Neural crest cell (in vitro differentiated cells): Measurements from ENCODE around the gene SIGLEC9. TPM values are rescaled to one million over a fixed set of nuclear protein-coding genes. Genes with fewer than 3 reads are reported as not detected.
"Not testable (repeated sequence)": the region's sequence is repeated elsewhere in the genome, so short reads cannot be mapped to it uniquely, and the experiment has no call there.

Source experiments
- DNase-seq: peaks from one replicate; pipeline ENCODE4 v3.0.0; 2021; ENCODE audit warnings: low read depth, mixed read lengths, low spot score
- H3K27ac Mint-ChIP-seq: one replicate; pipeline ENCODE4 v1.8.0; 2021; ENCODE audit warnings: mild to moderate bottlenecking, mixed read lengths; ENCODE audit not compliant: unreplicated experiment
- H3K27me3 Mint-ChIP-seq: 2 replicates; pipeline ENCODE4 v1.8.0; 2021; ENCODE audit warnings: low read depth, mild to moderate bottlenecking, mixed read lengths
- H3K36me3 Mint-ChIP-seq: 2 replicates; pipeline ENCODE4 v1.8.0; 2021; ENCODE audit warnings: low read depth, mild to moderate bottlenecking, mixed read lengths
- H3K4me1 Mint-ChIP-seq: 2 replicates; pipeline ENCODE4 v1.8.0; 2021; ENCODE audit warnings: mixed read lengths
- H3K4me3 Mint-ChIP-seq: one replicate; pipeline ENCODE4 v1.8.0; 2021; ENCODE audit warnings: mild to moderate bottlenecking, mixed read lengths
- H3K9me3 Mint-ChIP-seq: 2 replicates; pipeline ENCODE4 v1.8.0; 2021; ENCODE audit warnings: mixed read lengths
- total RNA-seq: library from RNA; stranded (reverse); gene quantifications from 2 replicates; pipeline ENCODE4 v1.2.1, GENCODE V29; 2021
- TF ChIP-seq, protein P1 (sequence below): fragments of 200-600 bp; sonication (generic); conservative IDR thresholded peaks from 2 replicates; pipeline ENCODE4 v1.5.0; 2021; ENCODE audit warnings: antibody characterized with exemption, mild to moderate bottlenecking

The SIGLEC9 gene
- total RNA-seq, 1 donor from 2014 or later = not detected

DNA sequence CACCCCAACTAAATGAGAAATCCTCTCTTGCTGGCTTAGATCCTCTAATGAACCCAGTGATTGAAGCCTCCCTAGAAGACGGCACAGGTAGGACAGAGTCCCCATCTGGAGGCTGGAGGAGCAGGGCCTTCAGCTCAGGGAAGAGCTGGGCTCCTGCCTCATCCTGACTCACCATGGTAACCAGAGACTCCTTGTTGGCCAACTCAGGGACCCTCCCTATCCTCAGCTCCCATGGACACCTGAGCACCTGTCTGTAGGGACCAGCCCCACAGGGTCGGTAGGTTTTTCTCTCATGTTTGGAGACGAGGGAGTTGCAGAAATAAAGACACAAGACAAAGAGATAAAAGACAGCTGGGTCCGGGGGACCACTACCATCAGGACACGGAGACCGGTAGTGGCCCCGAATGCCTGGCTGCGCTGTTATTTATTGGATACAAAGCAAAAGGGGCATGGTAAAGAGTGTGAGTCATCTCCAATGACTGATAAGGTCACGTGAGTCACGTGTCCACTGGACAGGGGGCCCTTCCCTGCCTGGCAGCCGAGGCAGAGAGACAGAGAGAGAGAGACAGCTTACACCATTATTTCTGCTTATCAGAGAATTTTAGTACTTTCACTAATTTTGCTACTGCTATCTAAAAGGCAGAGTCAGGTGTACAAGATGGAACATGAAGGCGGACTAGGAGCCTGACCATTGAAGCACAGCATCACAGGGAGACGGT is 44.0 kb downstream of the SIGLEC9 start:
- no peak overlapping the region for H3K27ac Mint-ChIP-seq
- no peaks in the 10 kb centered on the region for H3K36me3 Mint-ChIP-seq
- no peaks in the 10 kb centered on the region for H3K9me3 Mint-ChIP-seq
- H3K27me3 Mint-ChIP-seq = peaks cover 23% of the 10 kb centered on the region
- DNase-seq = no peak
- TF ChIP-seq, protein P1, sequence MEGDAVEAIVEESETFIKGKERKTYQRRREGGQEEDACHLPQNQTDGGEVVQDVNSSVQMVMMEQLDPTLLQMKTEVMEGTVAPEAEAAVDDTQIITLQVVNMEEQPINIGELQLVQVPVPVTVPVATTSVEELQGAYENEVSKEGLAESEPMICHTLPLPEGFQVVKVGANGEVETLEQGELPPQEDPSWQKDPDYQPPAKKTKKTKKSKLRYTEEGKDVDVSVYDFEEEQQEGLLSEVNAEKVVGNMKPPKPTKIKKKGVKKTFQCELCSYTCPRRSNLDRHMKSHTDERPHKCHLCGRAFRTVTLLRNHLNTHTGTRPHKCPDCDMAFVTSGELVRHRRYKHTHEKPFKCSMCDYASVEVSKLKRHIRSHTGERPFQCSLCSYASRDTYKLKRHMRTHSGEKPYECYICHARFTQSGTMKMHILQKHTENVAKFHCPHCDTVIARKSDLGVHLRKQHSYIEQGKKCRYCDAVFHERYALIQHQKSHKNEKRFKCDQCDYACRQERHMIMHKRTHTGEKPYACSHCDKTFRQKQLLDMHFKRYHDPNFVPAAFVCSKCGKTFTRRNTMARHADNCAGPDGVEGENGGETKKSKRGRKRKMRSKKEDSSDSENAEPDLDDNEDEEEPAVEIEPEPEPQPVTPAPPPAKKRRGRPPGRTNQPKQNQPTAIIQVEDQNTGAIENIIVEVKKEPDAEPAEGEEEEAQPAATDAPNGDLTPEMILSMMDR = no peak
- no peaks in the 10 kb centered on the region for H3K4me1 Mint-ChIP-seq
- H3K4me3 Mint-ChIP-seq = no peak overlapping the region

DNA sequence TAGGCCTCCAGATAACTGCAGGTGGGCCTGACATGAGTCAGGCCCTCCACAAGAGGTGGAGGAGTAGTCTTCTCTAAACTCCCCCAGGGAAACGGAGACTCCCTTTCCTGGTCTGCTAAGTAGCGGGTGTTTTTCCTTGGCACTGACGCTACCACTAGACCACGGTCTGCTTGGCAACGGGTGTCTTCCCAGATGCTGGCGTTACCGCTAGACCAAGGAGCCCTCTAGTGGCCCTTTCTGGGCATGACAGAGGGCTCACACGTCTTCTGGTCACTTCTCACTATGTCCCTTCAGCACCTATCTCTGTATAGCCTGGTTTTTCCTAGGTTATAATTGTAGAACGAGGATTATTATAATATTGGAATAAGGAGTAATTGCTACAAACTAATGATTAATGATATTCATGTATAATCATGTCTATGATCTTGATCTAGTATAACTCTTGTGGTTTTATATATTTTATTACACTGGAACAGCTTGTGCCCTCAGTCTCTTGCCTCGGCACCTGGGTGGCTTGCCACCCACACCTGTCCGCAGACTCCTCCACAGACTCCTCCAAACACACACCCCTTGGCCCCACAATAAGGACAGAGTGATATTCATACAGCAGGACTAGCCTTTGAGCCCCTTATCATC is 44.7 kb downstream of the SIGLEC9 start:
- TF ChIP-seq, protein P1 = peak; percentile 85
- H3K4me1 Mint-ChIP-seq, H3K4me3 Mint-ChIP-seq, H3K9me3 Mint-ChIP-seq, H3K27ac Mint-ChIP-seq, H3K36me3 Mint-ChIP-seq: not testable (repeated sequence)
- DNase-seq = peak; percentile 71
- H3K27me3 Mint-ChIP-seq = peaks cover 23% of the 10 kb centered on the region

DNA sequence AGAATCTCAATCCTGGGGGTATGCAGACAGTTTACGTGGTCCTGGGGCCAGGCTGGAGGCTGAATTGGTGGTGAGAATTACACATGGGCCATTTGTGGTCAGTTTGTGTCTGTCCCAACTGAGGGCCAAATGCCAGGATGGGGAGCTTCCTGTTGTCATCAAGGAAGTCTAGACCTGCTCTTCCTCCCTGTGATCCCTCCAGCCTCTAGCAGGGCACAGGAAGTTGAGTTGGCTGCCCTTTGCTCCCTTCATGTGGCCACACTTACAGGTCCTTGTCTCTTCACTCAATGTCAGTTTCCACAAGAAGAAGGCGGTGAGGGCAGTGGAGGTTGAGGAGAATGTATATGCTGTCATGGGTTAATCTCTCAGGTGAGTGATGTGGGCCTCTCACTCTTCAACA is 47.5 kb downstream of the SIGLEC9 start:
- TF ChIP-seq, protein P1 = no peak
- no peak overlapping the region for H3K4me3 Mint-ChIP-seq

DNA sequence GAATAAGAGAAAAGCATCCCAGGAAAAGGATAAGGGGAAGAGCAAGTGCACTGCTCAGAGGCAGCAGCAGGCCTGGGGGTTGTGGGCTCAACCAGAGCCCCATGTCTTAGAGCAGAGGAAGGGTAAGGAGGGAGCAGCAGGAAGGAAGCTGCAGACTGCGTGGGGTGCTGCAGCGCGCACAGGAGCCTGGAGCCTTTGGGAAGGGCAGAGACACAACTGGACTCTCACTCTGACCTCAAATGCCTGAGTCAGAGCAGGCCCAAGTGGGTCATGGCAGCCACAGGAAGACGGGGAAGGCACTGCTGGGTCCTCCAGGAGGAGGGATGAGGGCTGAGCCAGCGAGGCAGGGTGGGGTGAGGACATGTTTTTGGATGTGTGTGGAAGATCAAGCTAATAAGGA is 49.0 kb downstream of the SIGLEC9 start:
- Mint-ChIP-seq H3K27ac (no peak overlapping the region), H3K27me3 (peaks cover 31% of the 10 kb centered on the region), H3K4me1 (no peaks in the 10 kb centered on the region), H3K4me3 (no peak overlapping the region), H3K36me3 (no peaks in the 10 kb centered on the region), H3K9me3 (no peaks in the 10 kb centered on the region)
- TF ChIP-seq, protein P1 = no peak
- DNase-seq = no peak

More for the DNA sequence above, 47.5 kb downstream of the SIGLEC9 start:
- peaks cover 23% of the 10 kb centered on the region for H3K27me3 Mint-ChIP-seq
- no peak overlapping the region for H3K27ac Mint-ChIP-seq
- no peak for DNase-seq
- H3K9me3 Mint-ChIP-seq = no peaks in the 10 kb centered on the region
- no peaks in the 10 kb centered on the region for H3K4me1 Mint-ChIP-seq
- H3K36me3 Mint-ChIP-seq = no peaks in the 10 kb centered on the region

DNA sequence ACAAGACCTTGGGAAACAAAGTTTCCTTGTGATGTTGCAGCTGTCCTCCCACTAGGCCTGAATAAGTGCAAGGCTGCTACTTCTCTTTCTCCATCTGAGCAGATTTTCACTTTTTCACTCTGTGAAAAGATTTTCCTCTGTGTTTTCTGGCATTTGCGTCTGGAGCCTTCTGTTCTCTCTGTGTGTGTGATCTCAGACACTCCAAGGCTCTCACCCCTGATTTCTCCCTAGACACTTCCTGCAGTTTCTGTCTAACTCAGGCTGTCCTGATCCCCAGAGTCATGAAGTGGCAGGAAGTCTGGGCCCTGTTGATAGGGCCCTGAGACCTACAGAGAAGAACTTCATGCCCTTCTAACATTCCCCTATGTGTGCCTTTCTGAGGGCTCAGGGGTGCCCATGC is 54.5 kb downstream of the SIGLEC9 start:
- no peaks in the 10 kb centered on the region for H3K4me1 Mint-ChIP-seq
- H3K36me3 Mint-ChIP-seq = no peaks in the 10 kb centered on the region
- peaks cover 30% of the 10 kb centered on the region for H3K27me3 Mint-ChIP-seq
- H3K27ac Mint-ChIP-seq = no peak overlapping the region
- DNase-seq = no peak
- no peak overlapping the region for H3K4me3 Mint-ChIP-seq
- TF ChIP-seq, protein P1 = no peak
- no peaks in the 10 kb centered on the region for H3K9me3 Mint-ChIP-seq

Other genes starting within 250 kb of the SIGLEC9 start
- not detected in 2 replicates for gene KLK4, start 213.5 kb upstream of the SIGLEC9 start, total RNA-seq
- not detected in 2 replicates for gene KLK5, start 171.9 kb upstream of the SIGLEC9 start, total RNA-seq
- gene KLK6, start 155.3 kb upstream of the SIGLEC9 start, total RNA-seq = 1.7 and 2.5 TPM in 2 replicates
- gene KLK7, start 141.0 kb upstream of the SIGLEC9 start, total RNA-seq = not detected in 2 replicates
- gene KLK8, start 123.3 kb upstream of the SIGLEC9 start, total RNA-seq = not detected in 2 replicates
- not detected in 2 replicates for gene KLK10, start 105.2 kb upstream of the SIGLEC9 start, total RNA-seq
- not detected in 2 replicates for gene KLK11, start 98.3 kb upstream of the SIGLEC9 start, total RNA-seq
- not detected in 2 replicates for gene KLK12, start 89.9 kb upstream of the SIGLEC9 start, total RNA-seq
- not detected in 2 replicates for gene KLK13, start 59.8 kb upstream of the SIGLEC9 start, total RNA-seq
- gene KLK14, start 42.0 kb upstream of the SIGLEC9 start, total RNA-seq = 0.26 and 0.75 TPM in 2 replicates
- 8.3 and 8.4 TPM in 2 replicates for gene CTU1, start 16.5 kb upstream of the SIGLEC9 start, total RNA-seq
- not detected in 2 replicates for gene SIGLEC7, start 17.4 kb downstream of the SIGLEC9 start, total RNA-seq
- not detected in 2 replicates for gene CD33, start 100.2 kb downstream of the SIGLEC9 start, total RNA-seq
- not detected in 2 replicates for gene SIGLECL1, start 126.2 kb downstream of the SIGLEC9 start, total RNA-seq
- 17.4 and 18.1 TPM in 2 replicates for gene IGLON5, start 186.7 kb downstream of the SIGLEC9 start, total RNA-seq
- gene VSIG10L, start 217.2 kb downstream of the SIGLEC9 start, total RNA-seq = 3.1 and 3.5 TPM in 2 replicates
- gene ETFB, start 241.5 kb downstream of the SIGLEC9 start, total RNA-seq = 41.1 and 42.4 TPM in 2 replicates
- gene CLDND2, start 244.1 kb downstream of the SIGLEC9 start, total RNA-seq = 0.84 and 1.1 TPM in 2 replicates
- not detected in 2 replicates for gene NKG7, start 247.7 kb downstream of the SIGLEC9 start, total RNA-seq